ENCODE results near the gene SAP130.

SAP130 gene

DNA sequence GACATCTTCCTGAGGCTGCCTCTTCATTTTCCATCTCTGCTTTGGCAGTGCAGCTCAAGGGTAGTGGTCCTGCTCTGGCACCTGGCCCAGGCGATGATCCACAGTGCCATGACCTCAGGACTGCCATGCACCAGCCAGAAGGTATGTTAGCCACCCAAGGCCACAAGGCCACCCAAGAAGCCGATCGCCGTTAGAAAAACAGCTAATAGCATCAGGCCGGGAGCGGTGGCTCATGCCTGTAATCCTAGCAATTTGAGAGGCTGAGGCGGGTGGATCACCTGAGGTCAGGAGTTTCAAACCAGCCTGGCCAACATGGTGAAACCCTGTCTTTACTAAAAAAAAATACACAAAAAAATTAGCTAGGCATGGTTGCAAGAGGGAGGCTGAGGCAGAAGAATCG is 34.7 kb upstream of the SAP130 start:
- TF ChIP-seq, protein P1, sequence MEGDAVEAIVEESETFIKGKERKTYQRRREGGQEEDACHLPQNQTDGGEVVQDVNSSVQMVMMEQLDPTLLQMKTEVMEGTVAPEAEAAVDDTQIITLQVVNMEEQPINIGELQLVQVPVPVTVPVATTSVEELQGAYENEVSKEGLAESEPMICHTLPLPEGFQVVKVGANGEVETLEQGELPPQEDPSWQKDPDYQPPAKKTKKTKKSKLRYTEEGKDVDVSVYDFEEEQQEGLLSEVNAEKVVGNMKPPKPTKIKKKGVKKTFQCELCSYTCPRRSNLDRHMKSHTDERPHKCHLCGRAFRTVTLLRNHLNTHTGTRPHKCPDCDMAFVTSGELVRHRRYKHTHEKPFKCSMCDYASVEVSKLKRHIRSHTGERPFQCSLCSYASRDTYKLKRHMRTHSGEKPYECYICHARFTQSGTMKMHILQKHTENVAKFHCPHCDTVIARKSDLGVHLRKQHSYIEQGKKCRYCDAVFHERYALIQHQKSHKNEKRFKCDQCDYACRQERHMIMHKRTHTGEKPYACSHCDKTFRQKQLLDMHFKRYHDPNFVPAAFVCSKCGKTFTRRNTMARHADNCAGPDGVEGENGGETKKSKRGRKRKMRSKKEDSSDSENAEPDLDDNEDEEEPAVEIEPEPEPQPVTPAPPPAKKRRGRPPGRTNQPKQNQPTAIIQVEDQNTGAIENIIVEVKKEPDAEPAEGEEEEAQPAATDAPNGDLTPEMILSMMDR (IDR thresholded peaks at IDR 0.05; ENCODE audit: unreplicated experiment in 3 of 3): no peak
- no peaks in the 10 kb centered on the region for H3K36me3 Mint-ChIP-seq (ENCODE audit: low read depth)
- H3K27ac Mint-ChIP-seq: no peak overlapping the region

GRCh38 chr2:128058114-128058513 is 30.3 kb upstream of the SAP130 start:
- no peaks in the 10 kb centered on the region for H3K36me3 Mint-ChIP-seq (ENCODE audit: low read depth)
- H3K4me3 Mint-ChIP-seq: no peak overlapping the region
- H3K9me3 Mint-ChIP-seq: no peaks in the 10 kb centered on the region
- H3K4me1 Mint-ChIP-seq: no peaks in the 10 kb centered on the region
- TF ChIP-seq, protein P1 (IDR thresholded peaks at IDR 0.05; ENCODE audit: unreplicated experiment in 3 of 3): no peak
- H3K27ac Mint-ChIP-seq: no peak overlapping the region
- H3K27me3 Mint-ChIP-seq (ENCODE audit: low read depth): peaks cover 5% of the 10 kb centered on the region

More for the DNA sequence above, 34.7 kb upstream of the SAP130 start:
- no peaks in the 10 kb centered on the region for H3K27me3 Mint-ChIP-seq (ENCODE audit: low read depth)
- no peaks in the 10 kb centered on the region for H3K9me3 Mint-ChIP-seq
- no peaks in the 10 kb centered on the region for H3K4me1 Mint-ChIP-seq
- H3K4me3 Mint-ChIP-seq: no peak overlapping the region

- Mint-ChIP-seq H3K27me3 (ENCODE audit: low read depth) (peaks cover 5% of the 10 kb centered on the region), H3K9me3 (no peaks in the 10 kb centered on the region), H3K4me1 (no peaks in the 10 kb centered on the region), H3K4me3 (no peak overlapping the region), H3K36me3 (ENCODE audit: low read depth) (no peaks in the 10 kb centered on the region), H3K27ac (no peak overlapping the region)
- TF ChIP-seq, protein P1 (IDR thresholded peaks at IDR 0.05; ENCODE audit: unreplicated experiment in 3 of 3): no peak
Observed at GRCh38 chr2:128057334-128057733, 29.5 kb upstream of the SAP130 start.

- Mint-ChIP-seq H3K36me3 (ENCODE audit: low read depth) (no peaks in the 10 kb centered on the region), H3K9me3 (peaks cover 14% of the 10 kb centered on the region), H3K4me3 (no peak overlapping the region), H3K27me3 (ENCODE audit: low read depth) (peaks cover 5% of the 10 kb centered on the region), H3K4me1 (no peaks in the 10 kb centered on the region), H3K27ac (no peak overlapping the region)
- TF ChIP-seq, protein P1 (IDR thresholded peaks at IDR 0.05; ENCODE audit: unreplicated experiment in 3 of 3): no peak
Observed at GRCh38 chr2:128054104-128054885, 26.4 kb upstream of the SAP130 start.

DNA sequence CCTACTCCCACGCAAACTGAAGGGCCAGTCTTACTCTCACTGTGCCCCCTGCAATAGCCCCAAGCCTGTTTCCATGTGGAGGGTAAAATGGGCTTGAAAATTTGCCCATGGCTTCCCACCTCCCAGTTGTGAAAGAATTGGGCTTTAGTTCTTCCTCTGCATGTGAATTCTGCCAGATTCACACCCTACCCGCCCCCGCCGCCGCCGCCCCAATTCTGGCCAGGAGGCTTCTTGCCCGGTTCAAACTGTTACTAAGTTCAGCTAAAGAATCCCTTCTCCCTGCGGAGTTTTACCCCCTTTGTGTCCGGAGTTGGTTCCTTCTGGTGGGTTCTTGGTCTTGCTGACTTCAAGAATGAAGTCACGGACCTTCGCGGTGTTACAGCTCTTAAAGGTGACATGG is 25.5 kb upstream of the SAP130 start:
- H3K27me3 Mint-ChIP-seq (ENCODE audit: low read depth): peaks cover 5% of the 10 kb centered on the region
- H3K36me3 Mint-ChIP-seq (ENCODE audit: low read depth): no peaks in the 10 kb centered on the region
- H3K9me3 Mint-ChIP-seq: peaks cover 17% of the 10 kb centered on the region
- TF ChIP-seq, protein P1 (IDR thresholded peaks at IDR 0.05; ENCODE audit: unreplicated experiment in 3 of 3): no peak
- H3K27ac Mint-ChIP-seq: no peak overlapping the region
- no peaks in the 10 kb centered on the region for H3K4me1 Mint-ChIP-seq
- H3K4me3 Mint-ChIP-seq: no peak overlapping the region

DNA sequence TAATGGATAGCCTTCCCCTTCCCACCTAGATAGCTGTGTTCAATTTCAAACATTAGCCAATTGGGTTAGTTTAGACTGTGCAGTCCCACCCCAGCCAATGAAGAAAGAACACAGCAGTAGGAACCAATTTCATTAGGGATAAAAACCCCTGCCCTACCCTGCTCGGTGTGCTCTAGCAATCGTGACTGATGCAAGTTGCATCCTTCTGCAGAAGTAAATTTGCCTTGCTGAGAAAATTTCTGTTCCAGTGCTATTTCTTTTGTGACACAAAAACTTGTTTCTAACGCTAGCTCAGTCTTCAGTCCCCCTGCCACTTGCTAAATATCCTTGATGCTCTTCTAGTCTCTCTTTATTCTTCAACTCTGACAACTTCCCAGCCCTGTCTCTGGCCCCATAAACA is 15.2 kb upstream of the SAP130 start:
- Mint-ChIP-seq H3K27me3 (ENCODE audit: low read depth) (peaks cover 17% of the 10 kb centered on the region), H3K27ac (no peak overlapping the region), H3K4me1 (no peaks in the 10 kb centered on the region), H3K4me3 (no peak overlapping the region), H3K36me3 (ENCODE audit: low read depth) (no peaks in the 10 kb centered on the region), H3K9me3 (peaks cover 34% of the 10 kb centered on the region)
- TF ChIP-seq, protein P1 (IDR thresholded peaks at IDR 0.05; ENCODE audit: unreplicated experiment in 3 of 3): no peak
